KOPT-K1 (cell line): ENCODE measurements around the gene CCNK.

Source experiments
- H3K27ac ChIP-seq: fragments of 200-600 bp; sonication (generic); 2 replicates; pipeline ENCODE4 v1.5.1; 2016; ENCODE audit warnings: antibody characterized with exemption, mild to moderate bottlenecking, low read depth, low read length; ENCODE audit not compliant: poor library complexity, severe bottlenecking
- H3K36me3 ChIP-seq: fragments of 200-600 bp; sonication (generic); 2 replicates; pipeline ENCODE4 v1.5.1; 2017; ENCODE audit warnings: antibody characterized with exemption, mild to moderate bottlenecking, low read length, moderate library complexity; ENCODE audit not compliant: insufficient read depth
- H3K9me3 ChIP-seq: fragments of 200-600 bp; sonication (generic); 2 replicates; pipeline ENCODE4 v1.5.1; 2017; ENCODE audit warnings: antibody characterized with exemption, low read length, mild to moderate bottlenecking; ENCODE audit not compliant: insufficient read depth, poor library complexity, severe bottlenecking

Gene CCNK

DNA sequence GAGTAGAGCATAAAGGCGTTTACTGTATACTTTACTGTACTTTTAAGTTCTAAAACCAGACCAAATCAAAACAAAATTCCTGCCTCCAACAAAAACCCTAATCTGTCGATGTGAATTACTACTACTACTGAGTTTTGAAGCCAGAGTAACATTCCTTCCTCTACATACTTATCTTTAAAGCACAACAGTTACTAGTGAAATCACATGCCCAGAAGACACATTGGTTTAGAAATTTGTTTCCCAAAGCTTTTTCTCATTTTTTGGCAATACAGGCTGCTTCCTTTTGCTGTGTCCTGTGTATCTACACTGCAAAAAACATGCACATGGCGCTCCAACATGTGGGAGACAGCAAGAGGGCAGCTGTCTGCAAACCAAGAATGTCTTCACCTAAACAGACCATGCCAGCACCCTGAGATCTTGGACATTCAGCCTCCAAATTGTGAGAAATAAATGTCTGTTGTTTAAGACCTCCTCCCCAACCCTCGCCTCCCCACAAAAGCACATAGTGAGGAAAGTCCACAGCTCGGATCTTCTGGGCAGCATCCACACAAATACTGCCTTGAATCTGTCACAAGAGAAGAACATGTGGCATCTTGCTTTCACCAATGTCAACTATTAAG lies 21.6 kb upstream of the CCNK start:
- no peaks in the 10 kb centered on the region for H3K9me3 ChIP-seq
- peaks cover 98% of the 10 kb centered on the region for H3K36me3 ChIP-seq
- H3K27ac ChIP-seq = no peak overlapping the region

DNA sequence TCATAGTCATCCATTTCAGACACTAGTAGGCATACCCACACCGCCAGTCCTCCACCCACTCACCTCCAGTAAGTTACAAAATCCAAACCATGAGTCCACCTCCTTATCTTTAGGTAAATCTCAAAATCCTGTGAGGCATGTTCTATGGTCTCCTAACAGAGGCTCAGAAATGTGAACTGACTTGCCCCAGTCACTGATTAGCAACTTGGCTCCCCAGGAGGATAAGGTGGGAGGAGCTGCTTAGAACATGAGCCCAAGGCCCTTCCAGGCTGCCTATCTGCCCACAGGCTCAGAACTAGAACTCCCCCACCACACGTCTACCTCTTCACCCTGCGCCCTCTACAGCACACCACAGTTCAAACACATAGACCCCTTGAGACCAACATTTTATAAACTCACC lies 20.4 kb upstream of the CCNK start:
- Histone ChIP-seq H3K9me3 (no peaks in the 10 kb centered on the region), H3K36me3 (peaks cover 98% of the 10 kb centered on the region), H3K27ac (no peak overlapping the region)

DNA sequence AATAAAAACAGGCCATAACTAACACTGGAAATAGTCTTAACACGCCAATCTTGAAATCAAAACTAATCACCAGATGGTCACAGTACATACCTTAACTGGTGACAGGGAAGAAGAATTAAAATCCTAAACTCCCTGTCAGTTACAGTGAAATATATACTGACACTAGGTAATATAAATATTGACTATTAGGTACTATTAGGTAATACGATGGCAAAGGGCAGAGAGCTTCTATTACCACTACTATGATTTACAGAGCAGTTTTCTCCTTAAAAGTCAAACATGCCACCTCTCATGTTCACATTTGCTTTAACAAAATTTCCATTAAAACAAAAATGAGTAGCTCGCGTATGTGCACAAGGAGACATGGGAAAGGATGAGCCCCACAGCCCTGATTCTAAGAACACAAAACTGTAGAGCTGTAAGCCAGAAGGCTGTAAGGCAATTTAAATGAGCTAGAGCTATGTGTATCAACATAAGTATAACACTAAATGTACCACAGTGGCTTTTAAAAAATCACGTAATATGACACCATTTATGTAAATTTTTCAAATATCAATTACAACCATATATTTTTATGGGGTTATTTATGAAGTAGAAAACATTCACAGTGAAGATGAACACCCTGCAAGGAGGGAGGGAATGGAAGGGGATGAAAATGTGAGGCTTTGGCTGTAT lies 19.7 kb upstream of the CCNK start:
- peaks cover 91% of the 10 kb centered on the region for H3K36me3 ChIP-seq
- H3K9me3 ChIP-seq = no peaks in the 10 kb centered on the region
- no peak overlapping the region for H3K27ac ChIP-seq

DNA sequence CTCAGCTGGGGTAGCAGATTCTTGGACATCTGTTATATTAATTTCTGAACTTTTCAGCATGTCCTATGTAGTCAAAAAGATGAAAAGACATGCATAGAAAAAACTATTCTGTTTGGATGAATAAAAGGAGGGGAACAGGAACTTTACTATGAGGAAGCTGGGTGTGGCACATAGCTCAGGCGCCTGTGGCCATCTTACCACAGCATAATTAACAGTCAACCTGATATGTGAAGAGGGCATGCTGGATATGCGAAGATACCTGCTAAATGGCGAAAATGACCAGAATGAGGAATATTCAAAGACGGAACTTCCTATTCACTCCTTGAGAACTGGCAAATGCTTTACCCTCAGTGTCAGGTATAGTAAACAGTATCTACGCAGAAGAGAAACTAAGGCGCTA lies 19.0 kb upstream of the CCNK start:
- H3K27ac ChIP-seq = no peak overlapping the region
- H3K9me3 ChIP-seq = no peaks in the 10 kb centered on the region
- H3K36me3 ChIP-seq = peaks cover 84% of the 10 kb centered on the region

DNA sequence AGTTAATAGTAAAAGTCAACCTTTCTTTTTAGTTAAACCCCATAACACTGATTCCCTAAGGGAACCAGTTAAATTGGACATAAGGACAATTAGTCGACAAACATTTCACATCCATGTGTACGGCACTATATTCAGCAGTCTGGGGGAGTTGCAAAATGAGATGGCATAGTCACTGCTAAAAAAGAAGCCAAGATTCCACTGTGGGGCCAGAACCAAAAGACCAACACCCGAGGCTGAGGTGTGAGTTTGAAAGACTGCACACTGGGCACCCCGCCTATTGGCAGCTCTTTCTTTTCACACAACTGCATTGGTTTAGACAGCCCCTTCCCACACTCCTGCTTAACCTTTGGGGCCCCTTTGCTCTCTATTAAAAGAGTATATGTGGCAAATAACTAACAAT lies 17.2 kb upstream of the CCNK start:
- no peak overlapping the region for H3K27ac ChIP-seq
- H3K36me3 ChIP-seq = peaks cover 66% of the 10 kb centered on the region
- H3K9me3 ChIP-seq = no peaks in the 10 kb centered on the region

DNA sequence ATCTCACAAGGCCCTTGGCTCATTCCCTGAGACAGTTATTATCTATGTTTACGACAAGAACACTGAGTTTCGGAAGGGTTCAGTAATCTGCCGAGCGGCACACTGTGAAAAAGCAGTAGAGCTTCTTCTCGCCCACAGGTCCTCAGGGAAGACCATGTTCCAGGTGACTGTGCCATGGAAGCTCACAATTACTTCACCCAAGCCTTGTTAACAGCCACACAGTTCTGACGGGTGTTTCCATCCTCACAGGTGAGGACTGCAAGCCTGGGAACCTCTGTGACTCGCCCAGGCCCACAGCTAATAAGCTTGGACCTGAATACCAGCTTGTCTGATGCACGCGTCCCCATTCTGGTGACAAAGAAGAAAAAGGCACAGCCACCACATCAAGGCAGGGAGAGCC lies 15.9 kb upstream of the CCNK start:
- H3K27ac ChIP-seq = no peak overlapping the region
- peaks cover 55% of the 10 kb centered on the region for H3K36me3 ChIP-seq
- H3K9me3 ChIP-seq = no peaks in the 10 kb centered on the region

DNA sequence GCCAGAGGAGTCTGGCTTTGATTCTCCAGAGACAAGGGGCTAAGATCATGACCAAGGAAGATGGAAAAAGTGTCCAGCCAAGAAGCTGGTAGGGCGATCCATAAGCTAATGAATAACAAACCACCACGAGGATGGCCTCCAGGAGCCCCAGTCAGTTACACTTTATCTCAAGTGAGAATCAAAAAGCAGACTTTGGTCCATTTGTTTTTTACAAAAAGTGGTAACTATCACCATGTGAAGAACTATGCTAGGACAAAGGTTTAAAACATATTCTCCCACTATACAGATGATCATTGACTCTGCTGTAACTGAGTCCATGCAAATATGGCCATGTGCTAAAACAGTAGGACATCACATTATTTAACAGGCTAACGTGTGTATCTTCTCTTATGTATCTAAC lies 14.5 kb upstream of the CCNK start:
- Histone ChIP-seq H3K9me3 (no peaks in the 10 kb centered on the region), H3K36me3 (peaks cover 40% of the 10 kb centered on the region), H3K27ac (no peak overlapping the region)

DNA sequence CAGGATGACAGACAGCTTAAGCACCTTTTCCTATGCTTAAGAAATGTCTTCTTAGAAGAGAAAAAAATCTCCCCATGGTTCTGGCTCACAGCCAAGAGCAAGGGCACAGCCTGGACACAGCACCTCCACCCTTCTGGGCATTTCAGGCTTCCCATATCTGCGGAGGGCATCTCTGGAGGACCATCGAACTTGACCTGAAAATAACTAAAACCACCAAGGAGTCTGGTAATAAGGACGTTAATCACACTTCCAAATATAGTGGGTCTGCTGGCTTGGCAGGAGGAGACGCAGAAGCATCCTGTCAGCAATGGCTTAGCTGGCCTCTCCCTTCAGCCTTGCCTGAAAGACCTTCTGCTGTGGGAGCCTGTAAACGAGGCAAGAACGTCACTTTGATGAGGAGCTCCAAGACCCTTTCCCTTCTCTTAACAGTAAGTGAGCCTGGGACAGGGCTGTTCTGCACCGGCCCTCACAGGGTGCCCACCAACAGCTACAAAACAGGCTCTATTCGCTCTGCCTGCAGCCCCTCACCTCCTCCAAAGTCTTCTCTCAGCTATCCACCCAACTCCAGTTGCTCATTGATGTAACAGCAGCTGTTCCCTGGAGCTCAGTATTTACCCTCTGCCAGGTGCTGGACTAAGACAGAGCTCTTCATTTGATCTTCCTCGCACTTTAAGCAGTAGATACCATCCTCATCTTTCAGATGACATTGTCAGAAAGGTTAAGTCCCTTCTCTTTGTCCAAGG lies 13.7 kb upstream of the CCNK start:
- Histone ChIP-seq H3K27ac (no peak overlapping the region), H3K36me3 (peaks cover 32% of the 10 kb centered on the region), H3K9me3 (no peaks in the 10 kb centered on the region)

DNA sequence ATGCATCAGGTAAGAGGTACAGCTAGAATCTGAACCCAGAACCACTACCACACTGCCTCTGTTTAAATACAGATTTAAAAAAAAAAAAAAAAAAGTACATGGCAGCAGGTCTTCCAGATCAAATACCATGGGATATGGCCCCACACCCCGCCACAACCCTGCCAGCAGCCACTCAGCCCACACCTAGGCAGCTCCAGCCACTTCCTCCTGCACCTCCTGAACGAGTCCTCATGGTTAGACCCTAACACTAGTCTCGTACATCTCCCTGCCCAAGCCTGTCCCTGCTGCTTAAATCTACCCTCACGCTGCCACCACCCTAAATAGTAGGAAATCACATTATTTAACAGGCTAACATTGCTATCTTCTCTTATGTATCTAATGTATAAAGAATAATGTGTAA lies 13.1 kb upstream of the CCNK start:
- no peak overlapping the region for H3K27ac ChIP-seq
- H3K9me3 ChIP-seq = no peaks in the 10 kb centered on the region
- H3K36me3 ChIP-seq = peaks cover 27% of the 10 kb centered on the region

DNA sequence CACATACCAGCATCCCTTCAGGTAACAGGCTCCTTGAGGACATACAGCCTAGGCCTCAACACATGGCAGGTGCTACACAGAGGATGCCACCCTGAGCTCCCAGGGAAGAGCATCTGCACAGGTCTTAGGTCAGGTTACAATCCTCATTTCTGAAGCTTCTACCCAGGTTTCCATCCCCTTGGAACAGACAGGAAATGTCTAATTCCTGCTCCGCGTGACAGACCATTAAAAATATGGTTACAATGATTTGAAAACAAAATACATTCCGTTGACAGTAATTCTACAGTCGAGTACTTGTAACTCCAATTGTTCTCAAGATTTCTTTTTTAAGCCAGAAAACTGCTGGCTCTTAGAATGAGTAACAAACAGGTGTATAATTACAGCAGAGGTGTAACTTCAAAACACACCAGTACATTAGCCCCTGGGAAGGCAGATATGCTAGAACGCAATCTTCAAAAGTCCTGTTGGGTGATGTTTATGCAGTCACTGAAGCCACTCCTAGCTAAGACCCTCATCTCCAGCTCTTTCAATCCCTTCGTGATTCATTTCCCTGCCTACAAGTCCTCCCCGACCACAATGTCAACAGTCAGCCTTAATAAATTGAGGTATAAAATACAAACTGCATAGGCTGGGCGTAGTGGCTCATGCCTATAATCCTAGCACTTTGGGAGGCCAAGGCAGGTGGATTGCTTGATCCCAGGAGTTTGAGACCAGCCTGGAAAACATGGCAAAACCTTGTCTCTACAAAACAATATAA lies 12.2 kb upstream of the CCNK start:
- Histone ChIP-seq H3K36me3 (peaks cover 17% of the 10 kb centered on the region), H3K9me3 (no peaks in the 10 kb centered on the region), H3K27ac (no peak overlapping the region)

DNA sequence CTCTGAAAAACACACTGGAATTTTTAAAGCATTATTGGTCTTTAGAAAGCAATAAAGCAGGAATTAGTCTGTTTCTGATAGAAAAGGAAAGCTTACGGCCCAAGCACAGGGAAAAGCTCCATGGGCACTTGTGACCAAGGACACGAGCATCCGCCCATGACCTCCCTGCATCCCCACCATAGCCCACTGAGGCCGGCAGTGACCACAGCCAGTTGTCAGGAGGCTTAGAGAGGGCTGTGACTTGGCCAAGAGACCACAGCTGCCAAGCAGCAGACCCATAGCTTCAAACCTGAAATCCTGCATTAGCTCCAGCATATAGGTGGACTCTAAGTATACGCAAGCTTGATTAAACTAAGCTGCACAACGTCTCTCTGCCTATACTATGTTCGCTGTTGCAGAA lies 9.5 kb upstream of the CCNK start:
- Histone ChIP-seq H3K36me3 (no peaks in the 10 kb centered on the region), H3K27ac (no peak overlapping the region), H3K9me3 (no peaks in the 10 kb centered on the region)

DNA sequence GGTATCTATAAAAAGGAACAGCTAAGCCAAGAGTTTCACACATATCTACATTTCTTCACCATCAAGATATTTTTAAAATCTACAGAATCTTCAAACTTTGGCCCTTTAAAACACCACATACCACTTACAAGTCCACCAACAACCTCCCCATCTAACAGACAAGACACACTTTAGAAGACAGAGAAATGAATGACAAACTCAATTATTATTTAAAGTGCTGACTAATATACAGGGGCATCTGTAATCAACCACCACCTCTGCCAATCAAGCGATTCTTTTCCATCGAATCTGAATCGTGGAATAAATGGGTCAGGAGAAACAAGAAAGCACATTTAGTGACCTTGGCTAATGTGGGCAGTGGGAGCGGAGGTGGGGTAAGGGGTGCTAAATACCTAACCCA lies 8.3 kb upstream of the CCNK start:
- Histone ChIP-seq H3K27ac (no peak overlapping the region), H3K36me3 (no peaks in the 10 kb centered on the region), H3K9me3 (no peaks in the 10 kb centered on the region)

DNA sequence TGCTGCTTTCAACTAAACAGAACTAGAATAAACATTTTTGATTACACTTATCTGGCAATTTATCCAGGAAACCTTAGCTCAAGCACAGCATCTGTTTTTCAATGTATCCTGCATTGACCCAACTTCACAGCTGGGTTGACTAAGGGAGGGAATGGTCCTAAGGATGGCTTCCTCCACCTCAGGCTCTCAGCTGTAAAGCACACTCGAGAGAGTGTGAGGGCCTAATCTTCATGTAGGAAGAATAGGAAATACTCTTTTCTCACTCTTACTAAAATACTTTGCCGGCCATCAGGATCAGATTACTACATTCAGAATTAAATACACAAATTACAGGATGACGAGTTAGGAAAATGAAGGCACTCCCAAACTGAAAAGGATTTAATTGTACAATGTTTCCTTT lies 7.8 kb upstream of the CCNK start:
- no peaks in the 10 kb centered on the region for H3K36me3 ChIP-seq
- H3K27ac ChIP-seq = no peak overlapping the region

DNA sequence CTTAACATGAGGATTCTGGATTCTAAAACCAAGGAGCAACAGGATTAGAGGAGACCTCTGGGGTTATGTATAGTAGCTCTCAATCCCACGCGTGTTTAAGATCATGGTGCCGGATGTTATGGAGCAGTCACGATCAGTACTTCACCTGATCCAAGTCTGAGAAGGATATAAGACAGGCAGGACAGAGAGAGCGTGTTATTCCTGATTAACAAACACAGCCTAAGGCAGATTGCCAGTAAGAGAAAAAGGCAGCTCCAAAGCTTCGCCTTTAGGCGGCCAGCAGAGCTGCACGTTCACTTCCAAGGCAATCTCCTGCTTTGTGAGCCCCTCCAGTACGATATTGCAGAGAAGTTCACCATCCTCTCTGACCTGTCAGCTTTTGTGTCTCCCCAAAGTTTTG lies 6.0 kb upstream of the CCNK start:
- H3K9me3 ChIP-seq = no peaks in the 10 kb centered on the region
- no peaks in the 10 kb centered on the region for H3K36me3 ChIP-seq
- no peak overlapping the region for H3K27ac ChIP-seq

More for the DNA sequence above, 7.8 kb upstream of the CCNK start:
- no peaks in the 10 kb centered on the region for H3K9me3 ChIP-seq

DNA sequence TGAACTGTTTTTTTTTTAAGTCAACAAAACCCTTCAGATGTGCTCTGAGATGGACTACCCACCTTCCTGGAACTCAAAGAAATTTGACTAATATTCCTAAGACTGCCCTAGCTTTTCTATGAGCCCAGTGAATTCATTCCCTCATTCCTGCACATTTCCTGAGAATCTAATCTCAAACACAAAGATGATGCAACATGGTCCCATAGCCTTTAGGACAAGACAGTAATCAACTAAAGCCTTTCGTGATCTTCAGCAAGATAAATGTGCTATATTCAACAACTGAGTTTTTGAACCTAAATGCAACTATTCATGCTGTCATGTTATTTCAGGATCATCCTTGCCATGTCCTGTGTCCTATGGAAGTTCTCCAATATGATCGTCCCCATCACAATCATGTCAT lies 5.5 kb upstream of the CCNK start:
- H3K9me3 ChIP-seq = no peaks in the 10 kb centered on the region
- no peaks in the 10 kb centered on the region for H3K36me3 ChIP-seq
- no peak overlapping the region for H3K27ac ChIP-seq
